Measurements from ENCODE around the gene KCNC1.

Gene KCNC1

GRCh38 chr11:17768547-17768946 lies 34.0 kb downstream of the KCNC1 start:
- no peak for DNase-seq (ENCODE audit: extremely low spot score)
- TF ChIP-seq, protein P1, sequence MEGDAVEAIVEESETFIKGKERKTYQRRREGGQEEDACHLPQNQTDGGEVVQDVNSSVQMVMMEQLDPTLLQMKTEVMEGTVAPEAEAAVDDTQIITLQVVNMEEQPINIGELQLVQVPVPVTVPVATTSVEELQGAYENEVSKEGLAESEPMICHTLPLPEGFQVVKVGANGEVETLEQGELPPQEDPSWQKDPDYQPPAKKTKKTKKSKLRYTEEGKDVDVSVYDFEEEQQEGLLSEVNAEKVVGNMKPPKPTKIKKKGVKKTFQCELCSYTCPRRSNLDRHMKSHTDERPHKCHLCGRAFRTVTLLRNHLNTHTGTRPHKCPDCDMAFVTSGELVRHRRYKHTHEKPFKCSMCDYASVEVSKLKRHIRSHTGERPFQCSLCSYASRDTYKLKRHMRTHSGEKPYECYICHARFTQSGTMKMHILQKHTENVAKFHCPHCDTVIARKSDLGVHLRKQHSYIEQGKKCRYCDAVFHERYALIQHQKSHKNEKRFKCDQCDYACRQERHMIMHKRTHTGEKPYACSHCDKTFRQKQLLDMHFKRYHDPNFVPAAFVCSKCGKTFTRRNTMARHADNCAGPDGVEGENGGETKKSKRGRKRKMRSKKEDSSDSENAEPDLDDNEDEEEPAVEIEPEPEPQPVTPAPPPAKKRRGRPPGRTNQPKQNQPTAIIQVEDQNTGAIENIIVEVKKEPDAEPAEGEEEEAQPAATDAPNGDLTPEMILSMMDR (IDR thresholded peaks at IDR 0.05; ENCODE audit: control extremely low read depth, extremely low read depth, low read depth, missing control alignments): no peak
- CTCF ChIA-PET: interaction anchor here (1.1 to 2.0 kb wide), 2 partner anchors 37 to 210 kb away, joined by 3 to 8 read pairs; no protein-coding TSS in a partner anchor
- POLR2A ChIA-PET: no interaction called here

DNA sequence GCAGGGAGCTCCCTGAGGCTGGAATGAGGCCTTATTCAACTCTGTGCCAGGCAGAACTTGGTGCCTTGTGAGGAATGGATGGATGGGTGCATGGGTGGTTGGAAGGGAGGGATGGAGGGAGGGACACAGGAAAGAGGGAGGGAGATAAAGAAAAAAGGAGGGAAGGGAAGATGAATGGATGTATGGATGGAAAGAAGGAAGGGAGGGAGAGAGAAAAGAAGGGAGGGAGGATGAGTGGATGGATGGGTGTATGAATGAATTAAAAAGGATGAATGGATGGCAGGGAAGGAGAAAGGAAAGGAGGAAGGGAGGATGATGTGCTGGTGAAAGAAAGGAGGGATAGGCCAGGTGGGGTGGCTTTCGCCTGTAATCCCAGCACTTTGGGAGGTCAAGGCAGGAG lies 34.6 kb downstream of the KCNC1 start:
- ChIA-PET POLR2A (no interaction called here), CTCF (interaction anchor here (1.1 to 2.0 kb wide), 2 partner anchors 38 to 209 kb away, joined by 3 to 8 read pairs; no protein-coding TSS in a partner anchor)
- TF ChIP-seq, protein P1 (IDR thresholded peaks at IDR 0.05; ENCODE audit: control extremely low read depth, extremely low read depth, low read depth, missing control alignments): no peak
- DNase-seq (ENCODE audit: extremely low spot score): no peak

DNA sequence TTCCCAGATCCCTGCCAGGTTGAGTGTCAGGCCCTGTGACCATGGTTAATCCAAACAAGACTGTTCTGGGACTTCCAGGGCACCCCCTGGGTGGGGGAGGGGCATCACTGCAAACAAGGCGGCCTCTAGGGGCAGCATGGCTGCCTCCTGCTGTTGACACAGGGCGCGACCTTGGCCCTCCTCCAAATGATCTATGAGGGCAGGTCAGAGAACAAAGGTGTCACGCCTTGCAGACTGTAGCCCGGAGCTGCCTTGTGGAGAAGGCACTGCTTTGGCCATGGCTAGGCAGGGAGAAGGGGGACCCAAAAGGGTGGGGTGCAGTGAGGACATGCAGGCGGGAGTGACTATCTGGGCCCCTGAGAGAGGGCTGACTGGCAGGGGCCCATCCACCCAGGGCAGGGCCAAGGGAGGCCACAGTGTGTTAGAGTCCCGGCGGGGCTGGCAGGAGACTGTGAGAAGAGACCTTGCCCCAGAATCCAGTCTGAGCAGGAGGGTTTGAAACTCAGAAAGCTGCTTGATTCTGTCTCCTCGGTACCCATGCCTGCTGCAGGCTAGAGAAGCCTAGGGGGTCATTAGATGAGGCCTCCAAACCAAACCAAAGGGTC lies 35.6 kb downstream of the KCNC1 start:
- TF ChIP-seq, protein P1 (IDR thresholded peaks at IDR 0.05; ENCODE audit: control extremely low read depth, extremely low read depth, low read depth, missing control alignments): no peak
- DNase-seq (ENCODE audit: extremely low spot score): no peak
- ChIA-PET CTCF (interaction anchor here (1.1 to 1.3 kb wide), 2 partner anchors 13 to 199 kb away, joined by 3 read pairs; no protein-coding TSS in a partner anchor), POLR2A (no interaction called here)

- TF ChIP-seq, protein P1 (IDR thresholded peaks at IDR 0.05; ENCODE audit: control extremely low read depth, extremely low read depth, low read depth, missing control alignments): no peak
- ChIA-PET POLR2A (no interaction called here), CTCF (interaction anchor here (1.1 to 1.3 kb wide), 2 partner anchors 12 to 199 kb away, joined by 3 read pairs; no protein-coding TSS in a partner anchor)
- no peak for DNase-seq (ENCODE audit: extremely low spot score)
Measured at GRCh38 chr11:17770917-17771316, 36.3 kb downstream of the KCNC1 start.

DNA sequence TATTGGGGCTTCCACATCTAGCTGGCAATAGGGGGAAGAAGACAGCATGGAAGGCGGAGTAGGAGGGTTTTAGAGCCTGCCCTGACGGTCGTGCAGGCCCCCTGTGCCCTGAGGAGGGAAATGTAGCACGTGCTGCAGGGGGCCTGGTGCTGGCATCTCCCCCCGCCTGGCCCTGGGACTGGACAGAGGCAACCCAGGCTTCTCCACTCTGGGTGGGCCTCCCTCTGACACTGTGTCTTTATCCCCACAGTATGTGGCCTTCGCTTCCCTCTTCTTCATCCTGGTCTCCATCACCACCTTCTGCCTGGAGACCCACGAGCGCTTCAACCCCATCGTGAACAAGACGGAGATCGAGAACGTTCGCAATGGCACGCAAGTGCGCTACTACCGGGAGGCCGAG lies 36.8 kb downstream of the KCNC1 start:
- no peak for DNase-seq (ENCODE audit: extremely low spot score)
- ChIA-PET POLR2A (no interaction called here), CTCF (interaction anchor here (1.3 kb wide), 1 partner anchor 198 kb away, joined by 3 read pairs; no protein-coding TSS in a partner anchor)

DNA sequence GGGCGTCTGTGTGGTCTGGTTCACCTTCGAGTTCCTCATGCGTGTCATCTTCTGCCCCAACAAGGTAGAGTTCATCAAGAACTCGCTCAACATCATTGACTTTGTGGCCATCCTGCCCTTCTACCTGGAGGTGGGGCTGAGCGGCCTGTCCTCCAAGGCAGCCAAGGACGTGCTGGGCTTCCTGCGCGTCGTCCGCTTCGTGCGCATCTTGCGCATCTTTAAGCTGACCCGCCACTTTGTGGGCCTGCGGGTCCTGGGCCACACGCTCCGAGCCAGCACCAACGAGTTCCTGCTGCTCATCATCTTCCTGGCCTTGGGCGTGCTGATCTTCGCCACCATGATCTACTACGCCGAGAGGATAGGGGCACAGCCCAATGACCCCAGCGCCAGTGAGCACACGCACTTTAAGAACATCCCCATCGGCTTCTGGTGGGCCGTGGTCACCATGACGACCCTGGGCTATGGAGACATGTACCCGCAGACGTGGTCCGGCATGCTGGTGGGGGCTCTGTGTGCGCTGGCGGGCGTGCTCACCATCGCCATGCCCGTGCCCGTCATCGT lies 37.3 kb downstream of the KCNC1 start:
- TF ChIP-seq, protein P1 (IDR thresholded peaks at IDR 0.05; ENCODE audit: control extremely low read depth, extremely low read depth, low read depth, missing control alignments): no peak
- ChIA-PET CTCF (interaction anchor here (1.2 kb wide), 1 partner anchor 113 kb away, joined by 3 read pairs; no protein-coding TSS in a partner anchor), POLR2A (no interaction called here)
- no peak for DNase-seq (ENCODE audit: extremely low spot score)

More for the DNA sequence above, 36.8 kb downstream of the KCNC1 start:
- TF ChIP-seq, protein P1 (IDR thresholded peaks at IDR 0.05; ENCODE audit: control extremely low read depth, extremely low read depth, low read depth, missing control alignments): no peak
